GM12878 (cell line): ENCODE data around the gene JADE3.

Source experiments
- CREB1 ChIP-seq: IDR thresholded peaks from 2 replicates; pipeline ENCODE4 v1.6.1; 2012; ENCODE audit warnings: low read depth, mild to moderate bottlenecking, inconsistent platforms
- POLR2A ChIP-seq: IDR thresholded peaks from 2 replicates; pipeline ENCODE4 v1.6.1; 2011; ENCODE audit warnings: low read depth, mild to moderate bottlenecking, low read length

- TF ChIP-seq POLR2A (no peak), CREB1 (no peak)
Observed at GRCh38 chrX:46904626-46905025, 7.6 kb upstream of the JADE3 start.
